Measurements from ENCODE around the gene PYCARD.

The PYCARD gene

DNA sequence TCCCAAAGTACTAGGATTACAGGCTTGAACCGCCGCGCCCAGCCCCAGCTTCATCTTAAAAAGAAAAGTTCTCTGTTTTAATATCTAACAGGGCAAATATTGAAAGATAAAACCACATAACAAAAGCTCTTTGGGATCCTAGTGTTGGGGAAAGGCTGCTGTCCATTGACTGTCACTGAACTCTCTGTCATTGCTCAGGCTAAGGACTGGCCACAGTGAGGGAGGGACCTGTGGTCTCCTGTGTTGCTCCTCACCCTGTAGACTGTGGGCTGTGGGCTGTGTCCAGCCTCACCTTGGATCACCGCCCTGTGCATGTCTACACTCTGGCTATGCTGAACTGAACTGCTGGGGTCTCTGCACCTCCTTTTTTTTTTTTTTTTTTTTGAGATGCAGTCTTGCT, 25.6 kb upstream of the PYCARD start:
- no peaks in the 10 kb centered on the region for H3K27me3 ChIP-seq (ENCODE audit: control insufficient read depth, insufficient read depth, low read length)

DNA sequence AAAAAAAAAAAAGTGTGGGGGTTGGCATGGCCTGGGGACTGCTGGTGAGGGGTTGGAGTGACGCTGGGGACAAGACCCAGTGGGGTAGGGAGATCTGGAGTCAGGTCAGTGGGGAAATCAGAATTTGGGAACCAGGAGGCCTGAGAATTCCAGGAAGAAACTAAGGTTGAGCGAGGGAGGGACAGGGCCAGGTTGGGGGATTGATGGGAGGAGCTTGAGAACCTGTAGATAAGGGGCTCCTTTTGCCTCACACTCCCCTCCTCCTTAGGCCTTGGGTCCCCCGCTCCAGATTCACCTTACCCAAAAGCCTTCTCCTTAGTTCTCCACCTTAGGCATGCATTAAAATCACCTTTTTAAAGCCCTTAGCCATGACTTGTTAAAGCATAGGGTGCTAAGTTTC, 22.6 kb upstream of the PYCARD start:
- no peak overlapping the region for H3K9ac ChIP-seq (ENCODE audit: low read depth, low read length)
- H3K4me1 ChIP-seq (ENCODE audit: control insufficient read depth, insufficient read depth, low read length): no peaks in the 10 kb centered on the region
- H3K9me3 ChIP-seq (ENCODE audit: control insufficient read depth, insufficient read depth, low read length): no peaks in the 10 kb centered on the region
- no peak overlapping the region for H3K4me3 ChIP-seq (ENCODE audit: low read depth, low read length)
- no peaks in the 10 kb centered on the region for H3K36me3 ChIP-seq (ENCODE audit: control insufficient read depth, insufficient read depth, low read length)
- H3K27ac ChIP-seq (ENCODE audit: low read depth, low read length): no peak overlapping the region
- no peaks in the 10 kb centered on the region for H3K27me3 ChIP-seq (ENCODE audit: control insufficient read depth, insufficient read depth, low read length)

More for the DNA sequence above, 25.6 kb upstream of the PYCARD start:
- H3K9ac ChIP-seq (ENCODE audit: low read depth, low read length): no peak overlapping the region
- no peaks in the 10 kb centered on the region for H3K4me1 ChIP-seq (ENCODE audit: control insufficient read depth, insufficient read depth, low read length)
- H3K9me3 ChIP-seq (ENCODE audit: control insufficient read depth, insufficient read depth, low read length): peaks cover 6% of the 10 kb centered on the region; the same call in 1 of the 2 replicates
- H3K4me3 ChIP-seq (ENCODE audit: low read depth, low read length): no peak overlapping the region
- no peaks in the 10 kb centered on the region for H3K36me3 ChIP-seq (ENCODE audit: control insufficient read depth, insufficient read depth, low read length)
- no peak overlapping the region for H3K27ac ChIP-seq (ENCODE audit: low read depth, low read length)

DNA sequence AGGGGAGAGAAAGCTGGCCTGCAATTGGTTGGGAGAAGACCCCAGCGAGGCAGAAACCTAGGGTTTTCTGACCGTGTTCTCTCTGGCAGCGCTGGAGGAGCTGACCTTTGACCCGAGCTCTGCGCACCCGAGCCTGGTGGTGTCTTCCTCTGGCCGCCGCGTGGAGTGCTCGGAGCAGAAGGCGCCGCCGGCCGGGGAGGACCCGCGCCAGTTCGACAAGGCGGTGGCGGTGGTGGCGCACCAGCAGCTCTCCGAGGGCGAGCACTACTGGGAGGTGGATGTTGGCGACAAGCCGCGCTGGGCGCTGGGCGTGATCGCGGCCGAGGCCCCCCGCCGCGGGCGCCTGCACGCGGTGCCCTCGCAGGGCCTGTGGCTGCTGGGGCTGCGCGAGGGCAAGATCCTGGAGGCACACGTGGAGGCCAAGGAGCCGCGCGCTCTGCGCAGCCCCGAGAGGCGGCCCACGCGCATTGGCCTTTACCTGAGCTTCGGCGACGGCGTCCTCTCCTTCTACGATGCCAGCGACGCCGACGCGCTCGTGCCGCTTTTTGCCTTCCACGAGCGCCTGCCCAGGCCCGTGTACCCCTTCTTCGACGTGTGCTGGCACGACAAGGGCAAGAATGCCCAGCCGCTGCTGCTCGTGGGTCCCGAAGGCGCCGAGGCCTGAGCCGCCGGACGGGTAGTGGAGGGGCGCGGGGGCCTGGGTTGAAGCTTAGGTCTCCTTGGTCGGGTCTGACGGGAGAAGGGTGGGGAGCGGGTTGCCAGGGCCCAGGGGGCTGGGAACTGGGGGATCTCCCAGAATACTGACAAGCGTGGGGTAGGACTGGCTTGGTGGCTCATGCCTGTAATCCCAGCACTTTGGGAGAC, 21.8 kb upstream of the PYCARD start:
- H3K4me1 ChIP-seq (ENCODE audit: control insufficient read depth, insufficient read depth, low read length): no peaks in the 10 kb centered on the region
- H3K27ac ChIP-seq (ENCODE audit: low read depth, low read length): no peak overlapping the region
- H3K27me3 ChIP-seq (ENCODE audit: control insufficient read depth, insufficient read depth, low read length): no peaks in the 10 kb centered on the region
- no peak overlapping the region for H3K9ac ChIP-seq (ENCODE audit: low read depth, low read length)
- H3K36me3 ChIP-seq (ENCODE audit: control insufficient read depth, insufficient read depth, low read length): no peaks in the 10 kb centered on the region
- H3K9me3 ChIP-seq (ENCODE audit: control insufficient read depth, insufficient read depth, low read length): no peaks in the 10 kb centered on the region
- H3K4me3 ChIP-seq (ENCODE audit: low read depth, low read length): no peak overlapping the region

DNA sequence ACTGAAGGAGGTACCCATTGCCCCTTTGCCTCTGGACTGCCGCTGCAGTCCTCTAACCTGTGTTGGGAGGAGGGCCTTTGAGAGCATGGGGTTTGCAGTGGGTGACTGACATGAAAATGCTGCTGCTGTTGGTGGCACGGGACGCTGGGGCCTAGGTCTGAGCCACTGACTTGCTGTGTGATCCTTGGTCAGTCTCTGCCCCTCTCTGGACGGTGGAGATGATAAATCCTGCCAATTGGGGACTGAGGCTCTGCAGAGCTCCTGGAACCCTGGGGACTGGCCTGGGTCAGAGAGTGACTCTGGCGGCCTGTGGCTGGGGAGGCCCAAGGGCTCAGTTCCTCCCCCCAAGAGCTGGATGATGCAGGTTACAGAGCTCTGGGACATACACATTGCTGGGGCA, 20.5 kb upstream of the PYCARD start:
- H3K36me3 ChIP-seq (ENCODE audit: control insufficient read depth, insufficient read depth, low read length): no peaks in the 10 kb centered on the region
- H3K4me3 ChIP-seq (ENCODE audit: low read depth, low read length): no peak overlapping the region
- H3K27me3 ChIP-seq (ENCODE audit: control insufficient read depth, insufficient read depth, low read length): peaks cover 1% of the 10 kb centered on the region; the same call in 1 of the 2 replicates
- H3K4me1 ChIP-seq (ENCODE audit: control insufficient read depth, insufficient read depth, low read length): no peaks in the 10 kb centered on the region
- H3K27ac ChIP-seq (ENCODE audit: low read depth, low read length): no peak overlapping the region
- no peaks in the 10 kb centered on the region for H3K9me3 ChIP-seq (ENCODE audit: control insufficient read depth, insufficient read depth, low read length)
- no peak overlapping the region for H3K9ac ChIP-seq (ENCODE audit: low read depth, low read length)

DNA sequence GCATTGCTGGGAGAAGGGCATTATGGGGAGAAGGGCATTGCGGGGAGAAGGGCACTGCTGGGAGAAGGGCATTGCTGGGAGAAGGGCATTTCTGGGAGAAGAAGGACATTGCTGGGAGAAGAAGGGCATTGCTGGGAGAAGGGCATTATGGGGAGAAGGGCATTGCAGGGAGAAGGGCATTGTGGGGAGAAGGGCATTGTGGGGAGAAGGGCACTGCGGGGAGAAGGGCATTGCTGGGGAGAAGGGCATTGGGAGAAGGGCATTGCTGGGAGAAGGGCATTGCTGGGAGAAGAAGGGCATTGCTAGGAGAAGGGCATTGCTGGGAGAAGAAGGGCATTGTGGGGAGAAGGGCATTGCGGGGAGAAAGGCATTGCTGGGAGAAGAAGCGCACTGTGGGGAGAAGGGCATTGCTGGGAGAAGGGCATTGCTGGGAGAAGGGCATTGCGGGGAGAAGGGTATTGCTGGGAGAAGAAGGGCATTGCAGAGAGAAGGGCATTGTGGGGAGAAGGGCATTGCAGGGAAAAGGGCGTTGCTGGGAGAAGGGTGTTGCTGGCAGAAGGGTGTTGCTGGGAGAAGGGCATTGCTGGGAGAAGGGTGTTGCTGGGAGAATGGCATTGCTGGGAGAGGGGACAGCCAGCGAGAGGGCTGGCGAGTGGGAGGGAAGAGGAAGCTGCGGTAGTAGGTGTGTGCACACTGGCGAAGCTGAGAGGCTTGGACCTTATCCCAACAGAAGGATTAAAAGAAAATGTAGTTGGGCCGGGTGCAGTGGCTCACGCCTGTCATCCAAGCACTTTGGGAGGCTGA, 19.0 kb upstream of the PYCARD start:
- Histone ChIP-seq H3K36me3 (ENCODE audit: control insufficient read depth, insufficient read depth, low read length) (no peaks in the 10 kb centered on the region), H3K4me1 (ENCODE audit: control insufficient read depth, insufficient read depth, low read length) (peaks cover 6% of the 10 kb centered on the region), H3K4me3 (ENCODE audit: low read depth, low read length) (no peak overlapping the region), H3K27ac (ENCODE audit: low read depth, low read length) (no peak overlapping the region), H3K27me3 (ENCODE audit: control insufficient read depth, insufficient read depth, low read length) (peaks cover 16% of the 10 kb centered on the region), H3K9me3 (ENCODE audit: control insufficient read depth, insufficient read depth, low read length) (no peaks in the 10 kb centered on the region), H3K9ac (ENCODE audit: low read depth, low read length) (no peak overlapping the region)

DNA sequence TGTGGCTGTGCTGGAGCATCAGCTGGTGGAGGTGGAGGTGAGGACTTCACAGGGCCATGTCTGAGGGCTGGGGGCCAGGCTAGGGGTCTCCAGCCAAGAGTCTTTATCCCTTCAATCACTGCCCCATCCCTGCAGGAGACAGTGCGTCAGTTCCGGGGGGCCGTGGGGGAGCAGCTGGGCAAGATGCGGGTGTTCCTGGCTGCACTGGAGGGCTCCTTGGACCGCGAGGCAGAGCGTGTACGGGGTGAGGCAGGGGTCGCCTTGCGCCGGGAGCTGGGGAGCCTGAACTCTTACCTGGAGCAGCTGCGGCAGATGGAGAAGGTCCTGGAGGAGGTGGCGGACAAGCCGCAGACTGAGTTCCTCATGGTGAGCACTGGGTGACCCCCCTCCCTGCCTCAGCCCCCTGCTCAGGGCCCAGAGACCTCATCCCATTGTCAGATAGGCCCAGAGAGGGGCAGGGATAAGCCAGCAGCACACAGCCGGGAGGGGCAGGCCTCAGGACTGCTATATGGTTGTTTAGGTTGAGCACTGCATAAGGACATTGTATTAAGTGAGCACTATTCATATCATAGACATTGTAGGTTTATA, 16.7 kb upstream of the PYCARD start:
- Histone ChIP-seq H3K27me3 (ENCODE audit: control insufficient read depth, insufficient read depth, low read length) (peaks cover 36% of the 10 kb centered on the region), H3K9ac (ENCODE audit: low read depth, low read length) (no peak overlapping the region), H3K9me3 (ENCODE audit: control insufficient read depth, insufficient read depth, low read length) (no peaks in the 10 kb centered on the region), H3K4me3 (ENCODE audit: low read depth, low read length) (no peak overlapping the region), H3K27ac (ENCODE audit: low read depth, low read length) (no peak overlapping the region), H3K4me1 (ENCODE audit: control insufficient read depth, insufficient read depth, low read length) (peaks cover 21% of the 10 kb centered on the region), H3K36me3 (ENCODE audit: control insufficient read depth, insufficient read depth, low read length) (no peaks in the 10 kb centered on the region)

DNA sequence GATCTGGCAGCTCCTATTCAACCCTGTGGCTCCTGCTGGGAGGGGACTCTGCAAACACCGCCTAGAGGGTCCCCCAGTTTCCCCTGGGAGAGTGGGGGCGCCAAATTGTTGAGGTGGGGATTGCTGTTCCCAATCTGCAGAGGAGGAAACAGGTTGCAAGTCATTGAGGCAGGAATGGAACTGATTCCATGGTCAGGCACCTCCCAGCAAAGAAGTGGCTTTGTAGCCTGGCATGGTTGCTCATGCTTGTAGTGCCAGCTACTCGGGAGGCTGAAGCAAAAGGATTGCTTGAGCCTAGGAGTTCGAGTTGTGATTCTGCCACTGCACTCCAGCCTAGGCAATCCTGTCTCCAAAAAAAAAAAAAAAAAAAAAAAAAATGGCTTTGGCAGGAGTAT, 14.6 kb upstream of the PYCARD start:
- peaks cover 26% of the 10 kb centered on the region for H3K4me1 ChIP-seq (ENCODE audit: control insufficient read depth, insufficient read depth, low read length)
- no peak overlapping the region for H3K27ac ChIP-seq (ENCODE audit: low read depth, low read length)
- H3K9me3 ChIP-seq (ENCODE audit: control insufficient read depth, insufficient read depth, low read length): no peaks in the 10 kb centered on the region
- H3K27me3 ChIP-seq (ENCODE audit: control insufficient read depth, insufficient read depth, low read length): peaks cover 44% of the 10 kb centered on the region
- no peak overlapping the region for H3K9ac ChIP-seq (ENCODE audit: low read depth, low read length)
- H3K36me3 ChIP-seq (ENCODE audit: control insufficient read depth, insufficient read depth, low read length): no peaks in the 10 kb centered on the region
- H3K4me3 ChIP-seq (ENCODE audit: low read depth, low read length): peak overlapping the region; percentile 67; the same call in 1 of the 2 replicates

DNA sequence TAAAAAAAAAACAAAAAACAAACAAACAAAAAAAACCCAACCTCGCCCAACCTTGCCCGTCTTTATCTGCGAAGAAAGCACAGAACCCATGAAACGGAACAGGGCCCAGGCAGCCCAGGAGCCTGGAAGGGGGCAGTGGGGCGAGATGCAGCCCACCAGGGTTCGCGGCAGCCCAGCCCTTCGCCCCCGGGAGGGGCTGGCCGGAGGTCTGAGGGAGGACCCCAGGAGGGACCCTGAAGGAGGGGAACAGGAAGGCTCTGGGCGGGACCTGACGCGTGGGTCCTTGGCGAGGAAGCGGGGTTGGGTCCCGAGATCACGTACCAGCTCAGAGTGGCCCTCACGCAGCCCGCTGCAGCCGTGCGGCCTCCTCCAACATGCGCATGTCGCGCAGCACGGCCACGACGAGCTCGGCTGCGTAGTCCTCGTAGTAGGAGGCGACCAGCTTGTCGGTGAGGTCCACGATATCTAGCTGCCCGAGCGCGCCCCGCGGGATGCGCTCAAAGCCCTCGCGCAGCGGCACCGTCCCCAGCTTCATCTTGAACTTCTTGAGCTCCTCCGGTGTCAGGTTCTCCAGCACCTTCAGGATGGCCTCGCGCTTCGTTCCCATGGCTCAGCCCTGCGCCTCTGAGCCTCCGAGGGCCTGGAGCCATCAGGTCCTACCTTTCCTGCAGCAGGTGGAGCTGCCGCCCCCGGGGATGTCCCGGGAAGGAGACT, 14.0 kb upstream of the PYCARD start, which contains the start of gene PYDC1:
TSS of gene PYDC1 (minus strand) at position 714 of the 714 bp plus-strand sequence. CDS start at position 607, 107 bp downstream.
- H3K9me3 ChIP-seq (ENCODE audit: control insufficient read depth, insufficient read depth, low read length): no peaks in the 10 kb centered on the region
- no peak within 1 kb of the TSS for H3K9ac ChIP-seq (ENCODE audit: low read depth, low read length)
- H3K27ac ChIP-seq (ENCODE audit: low read depth, low read length): no peak within 1 kb of the TSS
- H3K36me3 ChIP-seq (ENCODE audit: control insufficient read depth, insufficient read depth, low read length): no peaks in the 10 kb centered on the region
- H3K27me3 ChIP-seq (ENCODE audit: control insufficient read depth, insufficient read depth, low read length): peaks cover 44% of the 10 kb centered on the region
- peak within 1 kb of the TSS; percentile 67 for H3K4me3 ChIP-seq (ENCODE audit: low read depth, low read length)
- H3K4me1 ChIP-seq (ENCODE audit: control insufficient read depth, insufficient read depth, low read length): peaks cover 26% of the 10 kb centered on the region

DNA sequence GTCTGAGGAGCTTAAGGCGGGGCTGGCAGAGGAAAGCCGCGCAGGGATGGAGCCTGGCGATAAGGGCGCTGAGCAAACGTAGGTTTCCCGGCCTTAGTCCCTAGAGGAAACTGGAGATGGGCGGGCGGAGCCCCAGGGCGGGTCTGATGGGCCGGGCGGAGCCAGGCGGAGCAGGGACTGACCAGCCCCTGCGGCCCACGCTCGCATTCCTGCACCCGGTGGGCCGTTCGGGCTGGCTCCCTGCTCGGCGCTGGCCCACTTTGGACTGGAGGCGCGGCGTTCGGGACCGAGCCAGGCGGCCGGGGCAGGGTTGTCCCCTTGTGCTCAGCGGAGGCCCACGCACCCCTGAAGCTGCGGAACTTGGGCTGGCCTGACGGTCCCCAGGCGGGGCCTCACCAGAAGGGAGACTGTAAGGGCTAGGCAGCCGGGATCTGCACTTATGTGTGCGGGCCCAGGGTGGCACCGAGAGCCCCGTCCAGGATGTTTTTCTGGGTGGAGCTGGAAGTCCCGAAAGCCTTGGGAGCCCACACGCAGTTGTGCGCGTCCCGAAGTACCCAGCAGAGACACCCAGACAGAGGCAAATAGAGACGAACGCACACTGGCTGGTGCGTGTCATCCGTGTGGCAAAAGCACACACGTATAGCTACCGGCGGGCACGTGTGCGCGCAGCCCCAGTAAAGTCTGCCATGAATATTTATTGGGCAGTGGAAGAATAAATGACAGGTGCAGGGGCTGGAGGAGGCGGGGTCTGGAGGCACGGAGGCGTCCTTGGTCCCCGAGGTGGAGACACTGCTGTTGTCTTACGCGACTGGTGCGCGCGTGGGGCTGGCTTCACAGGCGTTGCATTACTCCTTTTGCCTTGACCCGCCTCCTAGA, 13.0 kb upstream of the PYCARD start:
- peaks cover 26% of the 10 kb centered on the region for H3K4me1 ChIP-seq (ENCODE audit: control insufficient read depth, insufficient read depth, low read length)
- no peaks in the 10 kb centered on the region for H3K9me3 ChIP-seq (ENCODE audit: control insufficient read depth, insufficient read depth, low read length)
- H3K36me3 ChIP-seq (ENCODE audit: control insufficient read depth, insufficient read depth, low read length): no peaks in the 10 kb centered on the region
- peaks cover 44% of the 10 kb centered on the region for H3K27me3 ChIP-seq (ENCODE audit: control insufficient read depth, insufficient read depth, low read length)
- H3K9ac ChIP-seq (ENCODE audit: low read depth, low read length): no peak overlapping the region
- no peak overlapping the region for H3K27ac ChIP-seq (ENCODE audit: low read depth, low read length)
- H3K4me3 ChIP-seq (ENCODE audit: low read depth, low read length): peak overlapping the region; percentile 67

All from HUES48 (cell line).